NAMALWA (cell line): Measurements from ENCODE around the gene EPS8L3.
"Not testable (repeated sequence)": the region's sequence is repeated elsewhere in the genome, so short reads cannot be mapped to it uniquely, and the experiment has no call there.

ENCODE experiments used
- DNase-seq: peaks from one replicate; pipeline ENCODE4 v3.0.0-alpha.2; 2015; ENCODE audit warnings: low spot score

Gene EPS8L3

DNA sequence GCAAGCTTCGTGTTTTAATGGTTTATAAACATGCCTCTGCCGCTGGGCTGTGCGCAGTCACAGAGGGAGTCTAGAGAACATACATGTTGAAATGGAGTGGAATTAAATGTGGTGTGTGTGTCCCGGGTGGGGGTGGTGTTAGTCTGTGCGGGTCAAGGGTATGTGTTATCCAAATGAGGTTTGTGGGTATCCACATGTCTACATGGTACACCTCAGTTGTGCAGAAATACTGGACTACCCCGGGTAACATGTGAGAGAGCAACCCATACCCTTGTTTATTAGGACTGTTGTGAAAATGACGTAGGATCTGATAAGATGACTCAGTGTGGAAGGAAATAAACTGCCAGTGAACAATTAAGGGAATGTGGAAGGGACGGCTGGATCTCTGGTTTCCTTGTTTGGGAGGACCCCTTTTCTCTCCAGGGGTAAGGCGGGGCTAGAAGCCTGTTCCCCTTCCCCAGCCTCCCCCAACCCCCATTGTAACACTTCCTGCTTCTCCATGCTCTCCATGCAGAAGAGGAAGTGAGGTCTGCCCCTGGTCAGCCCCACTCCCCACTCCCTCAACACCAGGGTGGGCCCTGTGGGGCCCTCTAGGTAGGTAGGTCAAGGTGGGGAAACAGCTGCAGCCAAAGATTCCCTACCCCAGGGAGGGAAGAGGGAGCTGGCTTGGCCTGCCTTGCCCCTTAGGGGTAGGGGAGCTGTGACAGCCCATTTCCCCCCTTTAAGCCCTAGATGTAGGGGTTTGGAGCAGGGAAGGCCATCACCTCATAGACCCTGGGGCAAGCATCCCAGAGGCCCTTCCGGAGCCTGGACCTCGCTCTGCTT, 690 bp downstream of the EPS8L3 start:
- no peak for DNase-seq

DNA sequence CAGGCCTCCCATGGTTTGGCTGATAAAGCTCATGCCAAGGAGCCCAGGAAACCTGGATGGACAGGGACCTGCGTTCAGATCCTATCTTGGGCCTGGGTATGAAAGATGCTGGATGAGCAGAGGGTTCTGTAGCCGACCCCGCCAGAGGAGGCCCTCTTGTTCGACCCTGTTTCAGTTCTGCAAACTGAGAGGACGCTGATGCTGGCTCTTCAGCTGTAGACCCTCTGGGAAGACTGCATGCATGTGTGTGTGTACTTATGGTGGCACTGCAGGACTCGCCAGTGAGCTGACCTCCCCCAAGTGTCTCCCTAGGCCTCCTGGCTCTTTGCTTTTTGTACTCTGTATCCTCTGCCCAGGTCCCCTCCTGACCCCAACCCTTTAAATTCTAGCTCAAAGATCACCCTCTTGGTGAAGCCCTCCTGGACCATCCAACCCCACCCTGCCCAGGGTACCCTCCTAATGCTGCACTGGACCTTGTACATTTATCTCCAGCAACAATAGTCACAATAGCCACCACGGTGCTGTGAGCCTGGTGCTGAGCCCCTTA, 1.6 kb downstream of the EPS8L3 start:
- DNase-seq = no peak

DNA sequence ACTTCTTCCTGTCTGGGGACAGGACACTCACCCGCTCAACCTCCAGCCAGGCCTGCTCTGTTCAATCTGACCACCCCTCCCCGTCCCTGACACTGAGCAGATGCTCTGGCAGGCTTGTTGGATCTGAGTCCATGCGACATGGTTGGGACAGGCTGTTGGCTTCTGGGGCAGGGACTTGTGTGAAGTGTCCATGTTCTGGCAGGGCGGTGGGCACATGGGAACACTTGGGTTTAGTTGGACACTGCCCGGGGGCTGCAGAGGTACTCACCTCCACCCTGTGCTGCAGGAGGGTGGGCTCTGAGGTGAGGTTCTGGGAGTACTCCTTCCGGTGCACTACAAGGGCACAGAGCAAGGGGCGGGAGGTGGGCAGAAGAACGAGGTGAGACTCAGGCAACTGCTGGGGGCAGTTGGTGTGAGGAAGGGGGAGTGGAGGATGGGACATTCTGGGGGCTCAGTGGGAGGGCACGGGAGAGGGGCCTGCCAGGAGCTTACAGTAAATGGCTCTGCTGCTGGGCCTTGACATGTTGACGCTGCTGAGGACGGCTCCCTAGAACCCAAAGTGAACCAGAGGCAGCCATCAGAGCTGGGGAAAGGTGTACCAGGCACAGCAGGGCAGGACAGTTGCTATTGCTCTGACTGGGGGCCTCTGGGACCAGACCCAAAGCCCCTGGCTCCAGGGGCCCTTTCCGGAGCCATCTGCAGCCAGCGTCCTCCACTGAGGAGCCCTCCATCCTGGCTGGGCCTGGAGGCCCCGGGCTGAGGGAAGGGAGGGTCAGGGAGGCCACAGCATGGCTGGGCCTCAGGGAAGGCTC, 2.3 kb downstream of the EPS8L3 start:
- no peak for DNase-seq

DNA sequence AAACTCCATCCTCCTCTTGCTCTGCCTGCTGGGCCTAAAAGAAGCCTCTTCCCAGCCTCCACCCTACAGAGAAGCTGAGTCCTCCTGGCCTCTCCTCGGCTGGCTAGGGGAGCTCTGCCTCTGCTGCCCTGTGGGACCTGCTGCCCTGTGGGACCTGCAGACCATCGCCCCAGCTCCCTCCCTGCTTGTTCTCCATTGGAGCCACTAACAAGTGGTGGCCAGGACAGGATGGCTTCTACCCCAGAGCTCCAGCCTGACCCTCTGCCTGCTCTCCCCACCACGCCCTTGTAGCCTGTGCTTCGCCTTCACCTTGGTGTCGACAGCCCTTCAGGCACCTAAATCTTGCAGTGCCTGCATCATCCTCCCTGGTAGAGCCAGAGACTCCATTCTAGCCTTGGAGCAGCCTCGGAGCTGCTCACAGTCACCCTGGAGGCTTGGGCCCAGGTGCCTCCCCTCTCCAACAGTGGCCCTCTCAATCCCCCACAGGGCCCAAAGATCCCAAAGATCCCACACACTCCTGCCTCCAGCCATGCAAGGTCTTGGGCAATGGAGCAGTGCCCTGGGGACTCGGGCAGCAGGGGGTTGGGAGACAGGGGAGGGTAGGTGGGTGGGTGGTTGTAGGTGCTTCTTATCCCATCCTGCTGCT, 3.0 kb downstream of the EPS8L3 start:
- DNase-seq = no peak

DNA sequence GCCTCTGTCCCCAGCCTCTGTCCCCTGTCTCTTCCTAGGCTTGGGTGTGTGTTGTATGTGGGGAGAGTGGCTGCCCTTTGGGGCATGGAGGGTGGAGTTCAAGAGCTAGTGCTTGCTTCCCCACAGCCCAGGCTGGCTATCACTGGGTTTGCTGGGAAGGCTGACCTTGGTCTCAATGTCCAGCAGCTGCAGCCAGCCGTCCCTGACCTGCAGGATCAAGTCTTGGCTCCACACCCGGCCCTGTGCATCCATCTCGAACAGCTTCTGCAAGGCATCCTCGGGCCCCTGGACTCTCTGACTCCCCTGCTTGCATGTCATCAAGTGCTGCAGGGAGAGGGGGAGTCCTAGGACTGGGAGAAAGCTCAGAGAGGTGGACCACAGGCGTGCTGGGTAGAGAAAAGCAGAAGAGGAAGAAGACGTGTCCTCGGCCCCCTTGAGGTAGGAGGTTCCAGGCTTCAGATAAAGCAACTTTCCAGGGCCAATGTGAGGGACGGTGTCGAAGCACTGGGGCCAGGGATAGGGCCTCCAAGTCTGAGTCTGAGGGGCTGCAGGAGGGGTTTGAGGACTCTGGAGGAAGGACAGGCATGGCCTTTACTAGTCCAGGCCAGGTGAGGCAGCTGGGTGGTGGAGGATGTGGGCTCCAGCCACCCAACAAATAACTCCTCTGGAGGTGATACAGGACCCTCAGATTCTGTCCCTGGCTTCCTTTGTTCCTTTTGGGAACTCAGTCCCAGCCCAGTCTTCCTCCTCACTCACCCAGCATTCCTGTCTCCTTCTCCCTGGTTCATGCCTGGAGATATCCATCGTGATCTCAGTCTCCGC, 4.0 kb downstream of the EPS8L3 start:
- DNase-seq = no peak

DNA sequence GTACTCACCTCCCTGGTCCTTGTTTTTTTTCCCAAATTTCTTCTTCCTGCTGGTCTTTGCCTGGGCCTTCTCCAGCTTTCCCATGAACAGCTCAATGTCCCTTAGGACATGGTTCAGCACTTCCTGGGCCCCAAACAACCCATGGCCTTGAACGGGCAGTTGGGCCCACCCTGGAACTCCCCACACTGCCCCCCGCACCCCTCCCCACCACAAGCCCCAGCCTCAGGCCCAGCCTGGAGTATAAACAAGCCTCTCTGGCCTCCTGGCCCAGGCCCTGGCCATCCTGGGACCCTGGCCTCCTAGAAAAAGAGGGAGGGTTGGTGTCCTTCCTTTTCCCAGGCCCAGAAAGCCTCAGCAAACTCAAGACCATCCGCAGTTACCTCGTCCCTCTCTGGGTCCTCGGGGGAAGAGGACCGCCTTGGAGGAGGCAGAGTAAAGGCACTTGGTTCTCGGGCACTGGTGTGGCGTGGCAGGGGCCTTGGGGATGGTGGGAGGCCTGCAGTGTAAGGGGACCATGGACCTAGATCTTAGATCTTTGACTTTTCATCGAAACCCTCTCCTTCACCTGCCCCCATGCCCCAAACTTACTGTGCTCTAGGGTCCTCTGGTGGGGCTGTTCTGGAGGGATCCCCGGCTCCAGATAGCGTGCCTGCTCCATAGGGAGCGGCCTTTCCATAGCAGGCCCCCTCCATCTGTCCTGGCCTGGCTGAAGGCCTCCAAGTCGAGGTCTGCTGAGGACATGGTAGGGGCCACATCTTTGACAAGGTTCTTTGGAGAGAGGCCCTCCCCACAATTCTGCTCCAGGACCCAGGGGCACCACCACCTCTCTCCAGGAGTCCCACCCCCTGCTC, 5.6 kb downstream of the EPS8L3 start:
- DNase-seq = no peak

DNA sequence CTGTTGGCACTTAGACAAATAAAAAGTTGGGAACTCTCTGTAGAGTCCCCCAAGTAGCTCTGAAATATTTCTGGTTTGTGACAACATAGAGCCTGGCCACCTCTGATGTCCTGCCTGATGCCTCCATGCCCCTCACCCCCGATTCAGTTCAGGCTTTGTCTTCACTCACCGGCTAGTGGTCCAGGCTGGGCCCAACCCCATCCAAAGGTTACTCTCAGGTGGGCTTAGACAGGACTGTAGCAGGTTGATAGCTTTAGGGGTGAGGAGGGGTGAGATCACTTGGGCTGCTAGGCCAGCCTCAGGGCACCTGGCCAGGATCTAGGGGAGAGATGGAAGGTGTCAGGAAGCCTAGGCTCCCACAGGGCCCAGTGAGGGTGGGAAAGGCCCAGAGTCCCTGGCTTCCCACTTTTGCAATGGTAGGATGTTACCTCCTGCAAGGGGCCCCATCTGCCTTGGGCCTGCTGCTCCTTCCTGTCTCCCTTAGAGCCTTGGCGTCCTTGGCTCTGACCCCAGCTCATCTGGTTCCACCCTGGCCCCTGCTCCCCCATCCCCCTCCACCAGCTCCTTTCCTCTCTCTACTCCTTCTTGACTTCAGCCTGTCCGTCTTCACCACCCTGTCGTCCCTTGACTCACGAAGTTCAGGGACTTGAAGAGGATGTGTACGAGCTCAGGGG, 6.7 kb downstream of the EPS8L3 start:
- DNase-seq = no peak

DNA sequence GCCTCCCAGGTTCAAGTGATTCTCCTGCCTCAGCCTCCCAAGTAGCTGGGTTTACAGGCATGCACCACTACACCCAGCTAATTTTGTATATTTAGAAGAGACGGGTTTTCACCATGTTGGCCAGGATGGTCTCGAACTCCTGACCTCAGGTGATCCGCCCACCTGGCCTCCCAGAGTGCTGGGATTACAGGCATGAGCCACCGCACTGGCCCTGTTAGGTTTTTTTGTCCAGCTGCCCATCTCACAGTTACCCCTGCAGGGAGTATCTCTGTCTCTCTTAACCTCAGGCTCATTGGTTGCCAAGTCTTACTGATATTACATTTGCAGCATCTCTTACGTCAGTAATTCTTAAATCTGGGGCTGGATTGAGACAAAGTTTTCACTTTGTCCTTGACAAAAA, 7.4 kb downstream of the EPS8L3 start:
- not testable (repeated sequence) for DNase-seq

DNA sequence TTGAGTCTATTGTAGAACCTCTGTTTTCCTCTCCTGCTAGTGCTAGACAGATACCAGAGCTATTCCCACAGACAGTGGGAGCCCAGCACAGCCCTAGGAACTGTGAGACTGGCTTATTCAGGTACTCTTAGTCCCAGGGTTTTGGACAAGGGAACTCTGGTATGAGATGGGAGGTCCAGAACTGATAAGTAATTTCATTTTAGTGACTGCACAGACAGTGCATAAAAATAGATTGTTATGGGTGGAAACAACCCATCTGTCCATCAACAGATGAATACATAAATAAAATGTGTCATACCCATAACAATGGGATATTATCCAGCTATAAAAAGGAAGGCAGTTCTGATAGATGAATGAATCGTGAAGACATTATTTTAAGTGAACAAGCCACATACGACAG, 9.0 kb downstream of the EPS8L3 start:
- DNase-seq = no peak

DNA sequence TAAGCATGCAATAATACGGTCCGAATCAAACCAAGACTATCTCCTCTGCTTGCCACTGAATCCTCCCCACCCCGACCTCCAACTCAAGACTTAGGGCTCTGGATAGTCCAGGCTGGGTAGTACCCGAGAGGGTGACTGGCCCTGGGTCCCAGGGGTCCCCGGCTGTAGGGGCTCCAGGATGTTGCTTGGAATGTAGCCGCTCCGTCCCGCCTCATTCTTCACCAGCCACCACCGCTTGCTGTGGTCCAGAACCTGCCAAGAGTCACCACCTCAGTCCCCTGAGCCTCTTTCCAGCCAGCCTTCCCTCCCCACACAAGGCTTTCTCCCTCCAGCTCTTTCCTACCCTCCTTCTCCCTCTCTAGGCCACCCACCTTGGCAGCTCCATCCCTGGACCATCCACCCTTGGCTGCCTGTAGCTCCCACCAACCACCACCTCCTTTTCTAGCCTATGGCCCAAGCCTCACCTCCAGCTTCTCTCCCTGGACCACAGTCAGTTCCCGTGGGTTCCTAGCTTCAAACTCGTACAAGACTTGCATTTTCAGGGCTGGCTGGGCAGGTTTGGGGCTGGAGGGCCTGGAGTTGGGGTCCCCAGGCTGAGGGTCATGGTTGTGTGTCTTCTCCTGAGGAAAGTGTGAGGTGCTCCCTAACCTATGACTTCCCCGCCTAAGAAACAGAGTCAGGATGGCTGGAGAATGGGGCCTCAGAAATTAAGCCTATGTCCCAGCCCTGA, 12.0 kb downstream of the EPS8L3 start:
- DNase-seq = no peak

DNA sequence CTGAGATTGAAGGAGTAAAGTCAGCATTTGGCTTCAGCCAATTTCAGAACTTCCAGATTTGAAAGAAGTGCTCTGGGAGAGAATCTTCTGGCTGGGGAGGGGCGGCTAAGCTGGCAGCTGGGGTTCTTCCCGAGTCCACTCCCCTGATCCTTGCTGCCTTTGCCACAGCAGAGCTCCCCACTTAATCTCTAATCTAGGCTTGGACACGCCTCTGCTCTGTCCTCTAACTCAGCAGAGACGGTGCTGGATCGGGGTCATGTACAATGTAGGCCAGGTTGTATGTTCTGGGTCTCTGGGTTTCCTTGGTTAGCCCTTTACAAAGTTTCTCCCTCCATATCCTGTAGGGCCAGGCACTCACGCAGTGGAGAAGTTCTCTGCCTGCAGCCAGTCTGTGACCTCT, 12.8 kb downstream of the EPS8L3 start:
- no peak for DNase-seq

DNA sequence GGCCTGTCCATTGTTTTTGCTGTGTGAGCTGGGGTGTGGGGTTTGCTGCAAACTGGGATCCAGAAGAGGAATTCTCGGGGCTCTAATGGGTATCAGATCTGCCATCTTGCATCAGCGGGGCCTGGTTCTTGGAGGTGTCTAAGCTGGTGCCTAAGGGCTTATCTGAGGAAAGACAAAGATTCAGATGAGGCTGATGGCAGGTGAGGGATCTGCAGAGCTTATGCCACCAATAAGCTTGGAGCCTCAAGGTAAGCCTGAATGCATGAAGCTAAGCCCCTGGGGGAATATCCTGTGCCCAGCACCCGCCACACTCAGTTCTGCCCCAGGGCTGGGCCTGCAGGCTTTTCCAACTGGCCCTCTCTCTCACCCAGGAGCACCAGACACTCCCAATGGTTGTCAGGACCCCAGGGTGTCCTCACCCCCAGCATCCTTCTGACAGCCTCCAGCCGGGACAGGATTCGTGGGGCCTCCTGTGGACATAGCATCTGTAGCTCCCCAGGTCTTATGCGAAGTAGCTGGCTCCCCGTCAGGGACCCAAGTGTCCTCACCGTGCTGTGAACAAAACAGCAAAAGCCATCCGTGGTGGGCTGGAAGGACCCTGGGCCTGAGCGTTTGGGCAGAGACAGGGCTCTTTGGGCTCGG, 13.4 kb downstream of the EPS8L3 start:
- DNase-seq = no peak

DNA sequence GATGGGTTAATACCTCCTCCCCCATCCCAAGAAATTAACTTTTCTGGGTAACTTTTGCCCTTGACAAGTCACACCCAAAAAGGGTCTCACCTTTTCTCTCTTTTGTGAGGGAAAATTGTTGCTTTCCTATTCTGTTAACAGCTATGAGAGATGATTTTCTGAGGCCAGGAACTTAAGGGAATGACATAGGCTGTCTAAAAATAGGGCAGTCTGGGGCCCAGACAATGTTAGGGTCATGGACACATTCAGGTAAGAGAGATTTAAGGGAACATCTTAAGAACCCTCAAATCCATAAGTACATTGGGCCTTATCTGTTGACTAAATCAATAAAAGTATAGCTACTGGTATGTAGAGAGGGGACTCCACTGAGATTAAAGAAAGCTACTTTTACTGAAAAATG, 14.5 kb downstream of the EPS8L3 start:
- DNase-seq = no peak

DNA sequence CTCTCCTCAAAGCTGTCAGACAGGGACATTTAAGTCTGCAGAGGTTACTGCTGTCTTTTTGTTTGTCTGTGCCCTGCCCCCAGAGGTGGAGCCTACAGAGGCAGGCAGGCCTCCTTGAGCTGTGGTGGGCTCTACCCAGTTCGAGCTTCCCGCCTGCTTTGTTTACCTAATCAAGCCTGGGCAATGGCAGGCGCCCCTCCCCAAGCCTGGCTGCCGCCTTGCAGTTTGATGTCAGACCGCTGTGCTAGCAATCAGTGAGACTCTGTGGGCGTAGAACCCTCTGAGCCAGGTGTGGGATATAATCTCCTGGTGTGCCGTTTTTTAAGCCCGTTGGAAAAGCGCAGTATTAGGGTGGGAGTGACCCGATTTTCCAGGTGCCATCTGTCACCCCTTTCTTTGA, 15.4 kb downstream of the EPS8L3 start:
- not testable (repeated sequence) for DNase-seq

DNA sequence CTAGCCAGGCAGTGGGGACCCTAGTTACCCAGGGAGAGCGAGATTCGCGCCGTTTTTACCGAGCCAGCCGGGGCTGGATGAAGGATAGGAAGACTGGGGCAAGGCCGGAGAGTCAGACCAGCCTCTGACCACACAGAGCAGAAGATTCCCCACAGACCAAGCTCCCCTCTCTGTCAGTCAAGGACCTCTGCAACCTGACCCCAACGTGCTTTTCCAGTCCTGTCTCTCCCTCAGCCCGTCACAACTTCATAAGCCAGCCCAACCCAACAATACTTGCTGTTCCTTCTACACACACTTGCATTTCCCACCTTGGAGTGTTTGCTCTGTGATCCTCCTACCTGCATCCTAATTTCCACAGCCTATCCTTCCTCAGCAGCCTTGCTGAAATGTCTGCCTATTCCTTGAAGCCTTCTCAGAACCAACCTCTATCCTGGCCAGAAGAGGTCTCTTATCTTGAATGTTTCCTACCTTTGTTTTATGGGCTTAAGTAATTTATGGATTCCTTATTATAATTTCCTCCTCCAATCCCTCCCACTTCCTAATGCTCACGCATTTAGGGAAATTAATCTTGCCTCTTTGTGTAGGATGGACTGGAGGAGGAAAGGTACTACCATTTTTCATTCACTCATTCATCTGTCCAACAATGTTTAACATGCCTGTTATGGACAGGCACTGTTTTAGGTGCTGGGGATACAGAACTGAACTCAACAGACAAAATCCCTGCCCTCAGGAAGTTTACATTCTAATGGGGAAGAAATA, 22.9 kb downstream of the EPS8L3 start, which contains the start of gene GSTM3:
TSS of gene GSTM3 (minus strand) at position 424 of the 759 bp plus-strand sequence. CDS start 751 bp downstream, outside the sequence.
- DNase-seq = no peak

DNA sequence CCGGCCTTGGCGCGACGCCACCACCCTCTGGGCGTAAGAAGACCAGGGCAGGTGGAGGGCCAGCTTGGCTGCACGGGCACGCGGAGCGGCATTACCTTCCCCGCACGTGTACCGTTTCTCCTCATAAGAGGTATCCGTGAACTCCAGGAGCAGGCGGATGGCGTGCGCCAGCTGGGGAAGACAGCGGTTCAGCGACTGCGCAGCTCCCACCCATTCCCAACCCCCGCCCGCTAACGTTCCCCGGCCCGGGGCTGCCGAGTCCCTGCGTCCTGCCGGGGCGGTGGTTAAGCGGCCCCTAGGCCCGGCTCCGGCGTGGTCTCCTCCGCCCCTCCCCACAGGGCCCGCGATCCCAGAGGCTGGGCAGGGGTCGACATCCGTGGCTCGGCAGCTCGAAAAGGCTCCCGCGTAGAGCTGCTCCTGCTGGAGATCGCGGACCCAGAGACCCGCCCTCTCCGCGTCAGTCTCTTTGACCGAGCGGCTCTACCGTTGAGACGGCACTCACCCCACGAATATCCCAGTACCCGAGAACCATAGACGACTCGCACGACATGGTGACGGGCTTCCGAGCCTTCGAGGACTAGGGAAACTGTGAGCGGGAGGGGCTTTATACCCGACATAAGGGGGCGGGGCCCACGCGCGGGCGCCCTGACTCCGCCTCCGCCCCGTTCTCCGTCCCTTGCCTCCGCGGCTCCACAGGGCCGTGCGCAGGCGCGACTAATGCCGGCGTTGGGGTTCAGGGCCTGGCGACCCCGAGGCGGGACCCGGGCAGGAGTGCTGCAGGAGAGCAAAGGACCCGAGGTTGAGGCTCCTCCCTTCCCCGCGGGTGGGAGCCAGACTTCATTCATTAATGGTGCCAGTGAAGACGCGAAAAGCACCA, 23.7 kb downstream of the EPS8L3 start:
- DNase-seq = no peak

DNA sequence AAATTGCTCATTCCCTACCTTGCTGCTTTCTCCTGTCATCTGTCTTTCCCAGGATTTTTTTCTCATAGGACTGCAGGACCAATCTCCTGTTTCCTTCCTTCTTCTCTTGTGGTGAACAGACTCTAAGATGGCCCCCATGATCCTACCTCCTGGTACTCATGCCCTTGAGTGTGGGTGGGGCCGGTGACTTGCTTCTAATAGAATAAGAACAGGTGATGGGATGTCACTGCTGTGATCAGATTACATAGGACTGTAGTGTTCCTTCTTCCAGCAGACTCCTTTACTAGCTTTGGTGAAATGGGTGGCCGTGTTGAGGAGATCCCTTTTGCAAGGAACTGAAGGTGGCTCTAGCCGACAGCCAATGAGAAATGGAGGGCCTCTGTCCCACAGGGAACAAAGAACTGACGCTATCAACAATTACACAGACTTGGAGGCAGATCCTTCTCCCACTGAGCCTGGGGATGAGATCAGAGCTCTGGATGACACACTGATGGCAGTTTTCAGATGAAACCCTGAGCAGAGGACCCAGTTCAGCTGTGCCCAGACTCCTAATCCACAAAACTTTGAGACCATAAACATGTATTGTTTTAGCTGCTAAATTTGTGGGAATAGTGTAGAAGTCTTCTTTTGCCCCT, 30.4 kb downstream of the EPS8L3 start:
- no peak for DNase-seq
